Mucosa of rectum (tissue), 2 donors: ENCODE data around the gene TMPRSS3.

ENCODE experiments used
- H3K27ac ChIP-seq, 2 donors: one replicate each; pipeline ENCODE4 v1.7.0; 2013; ENCODE audit warnings: inconsistent platforms in 2 of 2, low read depth in 2 of 2, low read length in 2 of 2
- H3K27me3 ChIP-seq, 2 donors: one replicate each; pipeline ENCODE4 v1.7.0; 2013; ENCODE audit warnings: low read length in 2 of 2; ENCODE audit not compliant: control insufficient read depth in 2 of 2, insufficient read depth in 2 of 2
- H3K36me3 ChIP-seq, 2 donors: one replicate each; pipeline ENCODE4 v1.7.0; 2013; ENCODE audit warnings: low read length in 2 of 2; ENCODE audit not compliant: control insufficient read depth in 2 of 2, insufficient read depth in 2 of 2
- H3K4me1 ChIP-seq, 2 donors: one replicate each; pipeline ENCODE4 v1.7.0; 2013; ENCODE audit warnings: low read length in 2 of 2, mild to moderate bottlenecking in 1 of 2; ENCODE audit not compliant: control insufficient read depth in 2 of 2, insufficient read depth in 2 of 2
- H3K4me3 ChIP-seq, 2 donors: one replicate each; pipeline ENCODE4 v1.7.0; 2013; ENCODE audit warnings: low read length in 2 of 2
- H3K9ac ChIP-seq, 2 donors: one replicate each; pipeline ENCODE4 v1.7.0; 2013; ENCODE audit warnings: low read length in 2 of 2, low read depth in 1 of 2, mild to moderate bottlenecking in 1 of 2
- H3K9me3 ChIP-seq, 2 donors: one replicate each; pipeline ENCODE4 v1.7.0; 2013; ENCODE audit warnings: low read length in 2 of 2; ENCODE audit not compliant: control insufficient read depth in 2 of 2
- donor health status: healthy.
- donor health status: Normal muscosa, but diverticular disease.

TMPRSS3 gene

GRCh38 chr21:42392731-42393442, 3.0 kb downstream of the TMPRSS3 start:
- no peaks in the 10 kb centered on the region for H3K36me3 ChIP-seq
- H3K9me3 ChIP-seq, result no peaks in the 10 kb centered on the region
- H3K4me1 ChIP-seq, result peaks cover 6 to 11% of the 10 kb centered on the region in 2 donors
- no peaks in the 10 kb centered on the region for H3K27me3 ChIP-seq
- H3K9ac ChIP-seq, result no peak overlapping the region
- H3K27ac ChIP-seq, result no peak overlapping the region
- H3K4me3 ChIP-seq, result no peak overlapping the region

DNA sequence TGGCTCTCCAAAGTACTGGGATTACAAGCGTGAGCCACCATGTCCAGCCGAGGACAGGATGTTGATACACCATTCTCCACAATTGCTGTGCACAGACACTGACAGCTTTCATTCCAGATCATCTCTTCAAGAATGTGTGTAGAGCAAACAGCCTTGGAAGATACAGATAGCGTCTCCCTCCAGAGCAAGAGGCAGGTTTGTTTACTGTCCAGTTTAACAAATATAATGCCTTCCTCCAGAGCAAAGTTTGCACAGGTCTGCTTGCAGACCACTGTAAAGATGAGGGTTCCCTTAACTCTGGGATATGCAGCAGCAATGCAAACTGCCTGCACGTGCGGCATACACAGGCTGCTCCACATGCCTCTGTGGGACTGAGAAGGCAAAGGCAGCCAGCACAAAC, 4.6 kb downstream of the TMPRSS3 start:
- Histone ChIP-seq H3K4me1 (peaks cover 9 to 14% of the 10 kb centered on the region in 2 donors), H3K27me3 (no peaks in the 10 kb centered on the region), H3K4me3 (no peak overlapping the region), H3K9me3 (no peaks in the 10 kb centered on the region), H3K36me3 (no peaks in the 10 kb centered on the region), H3K9ac (no peak overlapping the region), H3K27ac (no peak overlapping the region)

GRCh38 chr21:42390696-42391095, 5.2 kb downstream of the TMPRSS3 start:
- Histone ChIP-seq H3K27me3 (no peaks in the 10 kb centered on the region), H3K9ac (no peak overlapping the region), H3K4me1 (peaks cover 14 to 15% of the 10 kb centered on the region in 2 donors), H3K9me3 (no peaks in the 10 kb centered on the region), H3K27ac (no peak overlapping the region), H3K4me3 (no peak overlapping the region), H3K36me3 (no peaks in the 10 kb centered on the region)

DNA sequence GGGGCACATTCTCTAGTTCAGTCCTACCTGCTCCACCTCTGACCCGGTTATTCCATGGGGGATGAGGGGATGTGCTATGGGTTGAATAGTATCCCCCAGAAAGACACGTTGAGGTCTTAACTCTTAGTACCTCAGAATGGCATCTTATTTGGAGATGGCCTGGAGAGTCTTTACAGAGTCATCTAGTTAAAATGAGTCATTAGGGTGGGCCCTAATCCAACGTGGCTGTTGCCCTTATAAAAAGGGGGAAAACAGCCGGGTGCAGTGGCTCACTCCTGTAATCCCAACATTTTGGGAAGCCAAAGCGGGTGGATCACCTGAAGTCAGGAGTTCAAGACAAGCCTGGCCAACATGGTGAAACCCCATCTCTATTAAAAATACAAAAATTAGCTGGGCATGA, 5.7 kb downstream of the TMPRSS3 start:
- Histone ChIP-seq H3K9ac (no peak overlapping the region), H3K36me3 (no peaks in the 10 kb centered on the region), H3K9me3 (no peaks in the 10 kb centered on the region), H3K27me3 (no peaks in the 10 kb centered on the region), H3K4me3 (no peak overlapping the region), H3K4me1 (peaks cover 15 to 19% of the 10 kb centered on the region in 2 donors), H3K27ac (no peak overlapping the region)

DNA sequence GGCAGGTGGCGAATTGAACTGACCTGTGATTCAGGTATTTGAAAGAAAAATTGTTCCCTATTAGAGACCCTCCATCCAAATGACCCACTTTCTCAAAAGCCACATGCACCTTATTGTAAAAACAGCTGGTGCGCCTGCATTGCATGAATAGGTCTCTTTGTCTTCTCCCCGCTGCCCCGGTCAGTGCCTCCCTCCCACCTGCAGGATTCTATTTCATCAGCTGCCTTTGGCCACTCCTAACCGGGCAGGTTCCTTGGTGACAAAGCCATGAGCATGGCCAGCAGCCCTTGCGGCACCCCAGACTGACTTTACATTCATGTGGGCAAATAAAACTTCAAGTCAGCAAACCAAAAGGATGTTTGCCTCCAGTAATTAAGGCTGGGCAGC, 6.4 kb downstream of the TMPRSS3 start:
- Histone ChIP-seq H3K27ac (peak overlapping the region; percentile 40 to 55), H3K36me3 (no peaks in the 10 kb centered on the region), H3K4me1 (peaks cover 17 to 25% of the 10 kb centered on the region in 2 donors), H3K9me3 (no peaks in the 10 kb centered on the region), H3K4me3 (peak overlapping the region; percentile 0 to 43), H3K27me3 (no peaks in the 10 kb centered on the region), H3K9ac (peak overlapping the region in 1 of 2 donors; percentile 40)

GRCh38 chr21:42388740-42389448, 7.0 kb downstream of the TMPRSS3 start:
- Histone ChIP-seq H3K4me1 (peaks cover 21 to 30% of the 10 kb centered on the region in 2 donors), H3K27me3 (no peaks in the 10 kb centered on the region), H3K27ac (peak overlapping the region; percentile 40 to 55), H3K4me3 (peak overlapping the region; percentile 0 to 43), H3K9ac (peak overlapping the region in 1 of 2 donors; percentile 40), H3K36me3 (no peaks in the 10 kb centered on the region), H3K9me3 (no peaks in the 10 kb centered on the region)

DNA sequence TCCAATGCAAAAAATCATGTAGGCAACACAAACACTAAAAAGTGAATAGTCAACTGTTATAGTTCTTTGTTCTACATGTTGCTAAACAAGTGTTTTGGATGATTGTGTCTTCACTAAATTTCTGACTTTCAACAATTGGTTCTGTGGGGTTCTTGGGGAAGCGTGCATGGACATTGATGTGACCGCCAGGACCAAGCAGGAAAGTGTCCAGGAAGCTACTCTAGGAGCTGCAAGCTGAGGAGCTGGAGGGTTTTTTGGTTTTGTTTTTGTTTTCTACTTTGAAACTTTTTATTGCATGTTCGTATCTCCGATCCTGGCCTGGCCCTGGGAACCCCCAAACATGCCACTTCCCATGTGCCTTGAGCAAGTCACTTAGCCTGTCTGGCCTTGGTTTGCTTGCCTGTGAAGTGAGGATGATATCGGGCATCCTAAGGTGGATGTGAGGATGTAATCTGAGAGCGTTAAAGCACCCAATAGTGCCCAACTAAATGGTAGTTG, 8.0 kb downstream of the TMPRSS3 start:
- no peaks in the 10 kb centered on the region for H3K9me3 ChIP-seq

GRCh38 chr21:42387164-42387563, 8.7 kb downstream of the TMPRSS3 start:
- Histone ChIP-seq H3K27ac (no peak overlapping the region), H3K27me3 (no peaks in the 10 kb centered on the region), H3K4me1 (peaks cover 21 to 35% of the 10 kb centered on the region in 2 donors), H3K4me3 (no peak overlapping the region), H3K9ac (no peak overlapping the region), H3K36me3 (no peaks in the 10 kb centered on the region), H3K9me3 (peaks cover 0 to 2% of the 10 kb centered on the region in 2 donors)

More for the DNA sequence above, 8.0 kb downstream of the TMPRSS3 start:
- no peak overlapping the region for H3K27ac ChIP-seq
- no peaks in the 10 kb centered on the region for H3K36me3 ChIP-seq
- no peaks in the 10 kb centered on the region for H3K27me3 ChIP-seq
- no peak overlapping the region for H3K4me3 ChIP-seq
- H3K4me1 ChIP-seq, result peaks cover 21 to 35% of the 10 kb centered on the region in 2 donors
- no peak overlapping the region for H3K9ac ChIP-seq

GRCh38 chr21:42386034-42386591, 9.7 kb downstream of the TMPRSS3 start:
- H3K4me3 ChIP-seq, result no peak overlapping the region
- no peak overlapping the region for H3K9ac ChIP-seq
- H3K27me3 ChIP-seq, result no peaks in the 10 kb centered on the region
- peaks cover 0 to 4% of the 10 kb centered on the region in 2 donors for H3K9me3 ChIP-seq
- peak overlapping the region; percentile 46 to 74 for H3K27ac ChIP-seq
- H3K4me1 ChIP-seq, result peaks cover 21 to 35% of the 10 kb centered on the region in 2 donors
- H3K36me3 ChIP-seq, result no peaks in the 10 kb centered on the region

- Histone ChIP-seq H3K4me3 (no peak overlapping the region), H3K36me3 (no peaks in the 10 kb centered on the region), H3K27me3 (no peaks in the 10 kb centered on the region), H3K4me1 (peaks cover 21 to 35% of the 10 kb centered on the region in 2 donors), H3K27ac (peak overlapping the region; percentile 46 to 74), H3K9ac (no peak overlapping the region), H3K9me3 (peaks cover 0 to 4% of the 10 kb centered on the region in 2 donors)
Measured at GRCh38 chr21:42385619-42386018, 10.2 kb downstream of the TMPRSS3 start.
